HG03095 (cell line): Measurements from ENCODE around the gene COL4A2.
"Not testable (repeated sequence)": the region's sequence is repeated elsewhere in the genome, so short reads cannot be mapped to it uniquely, and the experiment has no call there.

ENCODE experiments used
- ATAC-seq: cut with Tn5 transposase; IDR thresholded peaks from one replicate; pipeline ENCODE4 v1.9.1; 2021; ENCODE audit warnings: moderate library complexity; ENCODE audit not compliant: unreplicated experiment

COL4A2 gene

DNA sequence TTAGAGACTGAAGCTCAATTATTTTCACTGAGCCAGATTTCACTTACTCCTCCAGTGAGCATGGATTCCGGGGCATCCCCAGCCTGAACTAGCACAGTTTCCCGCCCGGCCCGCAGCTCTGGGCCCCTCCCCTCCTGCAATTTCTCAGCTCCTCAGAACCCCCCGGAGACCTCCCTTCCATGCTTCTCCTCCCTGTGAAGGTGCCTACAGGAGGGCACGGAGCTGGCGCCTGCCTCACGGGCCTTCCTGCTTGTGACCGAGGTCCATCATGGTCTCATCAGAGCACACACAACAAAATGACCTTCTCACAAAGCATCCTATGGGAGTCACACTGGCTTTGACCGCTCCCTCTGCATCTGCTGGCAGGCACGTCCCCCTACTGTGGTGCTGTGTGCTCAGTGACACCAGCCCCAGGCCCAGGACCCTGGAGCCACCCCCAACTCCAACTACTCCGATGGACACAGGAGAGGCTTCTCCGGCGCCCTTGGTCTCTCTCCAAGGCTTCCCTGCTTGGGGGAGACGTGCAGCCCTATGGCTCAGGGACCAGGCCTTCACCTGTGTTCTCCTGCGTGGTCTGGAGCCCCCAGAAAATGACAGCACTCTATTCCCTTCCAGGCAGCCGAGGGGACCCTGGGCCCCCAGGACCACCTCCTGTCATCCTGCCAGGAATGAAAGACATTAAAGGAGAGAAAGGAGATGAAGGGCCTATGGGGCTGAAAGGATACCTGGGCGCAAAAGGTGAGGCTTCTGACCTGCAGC is 177.4 kb downstream of the COL4A2 start:
- no peak for ATAC-seq

DNA sequence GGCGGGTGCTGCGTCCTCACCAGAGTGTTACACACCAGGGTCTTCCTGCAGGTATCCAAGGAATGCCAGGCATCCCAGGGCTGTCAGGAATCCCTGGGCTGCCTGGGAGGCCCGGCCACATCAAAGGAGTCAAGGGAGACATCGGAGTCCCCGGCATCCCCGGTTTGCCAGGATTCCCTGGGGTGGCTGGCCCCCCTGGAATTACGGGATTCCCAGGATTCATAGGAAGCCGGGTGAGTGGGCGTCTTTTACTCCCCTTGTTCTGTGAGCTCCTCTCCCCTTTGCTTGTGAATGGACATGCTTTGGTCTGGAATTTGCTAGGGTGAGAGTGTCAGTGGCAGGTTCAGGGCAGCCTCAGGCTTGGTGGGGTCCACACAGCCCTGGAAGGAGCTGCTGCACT is 178.5 kb downstream of the COL4A2 start:
- no peak for ATAC-seq

DNA sequence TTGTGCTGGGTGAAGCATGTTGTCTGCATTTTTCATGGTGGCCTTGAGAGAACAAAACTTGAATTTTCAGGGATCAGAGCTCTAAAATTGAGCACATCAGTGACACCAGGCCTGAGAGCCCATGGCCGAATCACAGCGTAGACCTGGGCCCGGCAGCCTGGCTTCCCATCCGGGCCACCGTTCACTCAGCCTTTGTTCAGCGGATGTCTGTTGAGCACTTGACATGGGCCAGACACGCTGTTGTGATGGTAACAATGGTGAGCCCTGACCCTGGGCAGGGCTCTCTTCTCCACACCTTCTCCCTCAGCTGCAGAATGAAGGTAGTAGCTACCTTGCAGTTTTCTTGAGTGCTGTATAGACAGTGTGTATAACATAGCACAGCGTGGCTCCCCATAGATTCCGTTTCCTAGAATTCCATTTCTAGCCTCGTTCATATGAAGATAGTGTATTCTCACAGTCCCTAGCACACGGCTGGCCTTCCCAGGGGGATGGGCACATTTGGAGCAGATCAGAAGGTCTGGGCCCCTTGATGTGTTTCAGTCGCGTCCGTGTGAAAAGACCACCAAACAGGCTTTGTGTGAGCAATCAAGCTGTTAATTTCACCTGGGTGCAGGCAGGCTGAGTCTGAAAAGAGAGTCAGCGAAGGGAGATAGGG is 179.1 kb downstream of the COL4A2 start:
- ATAC-seq: no peak

DNA sequence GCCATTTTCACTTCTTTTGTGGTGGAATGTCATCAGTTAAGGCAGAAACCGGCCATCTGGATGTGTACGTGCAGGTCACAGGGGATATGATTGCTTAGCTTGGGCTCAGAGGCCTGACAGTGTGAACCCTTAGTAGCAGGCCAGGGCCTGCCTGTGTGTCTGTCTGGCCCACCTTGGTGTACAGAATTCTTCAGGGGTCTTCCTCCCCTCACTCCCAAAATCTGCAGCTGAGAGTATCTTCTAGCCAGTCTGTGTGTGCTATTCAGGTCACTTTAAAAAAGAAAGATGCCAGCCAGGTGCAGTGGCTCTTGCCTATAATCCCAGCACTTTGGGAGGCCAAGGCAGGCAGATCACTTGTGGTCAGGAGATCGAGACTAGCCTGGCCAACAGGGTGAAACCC is 179.8 kb downstream of the COL4A2 start:
- not testable (repeated sequence) for ATAC-seq

DNA sequence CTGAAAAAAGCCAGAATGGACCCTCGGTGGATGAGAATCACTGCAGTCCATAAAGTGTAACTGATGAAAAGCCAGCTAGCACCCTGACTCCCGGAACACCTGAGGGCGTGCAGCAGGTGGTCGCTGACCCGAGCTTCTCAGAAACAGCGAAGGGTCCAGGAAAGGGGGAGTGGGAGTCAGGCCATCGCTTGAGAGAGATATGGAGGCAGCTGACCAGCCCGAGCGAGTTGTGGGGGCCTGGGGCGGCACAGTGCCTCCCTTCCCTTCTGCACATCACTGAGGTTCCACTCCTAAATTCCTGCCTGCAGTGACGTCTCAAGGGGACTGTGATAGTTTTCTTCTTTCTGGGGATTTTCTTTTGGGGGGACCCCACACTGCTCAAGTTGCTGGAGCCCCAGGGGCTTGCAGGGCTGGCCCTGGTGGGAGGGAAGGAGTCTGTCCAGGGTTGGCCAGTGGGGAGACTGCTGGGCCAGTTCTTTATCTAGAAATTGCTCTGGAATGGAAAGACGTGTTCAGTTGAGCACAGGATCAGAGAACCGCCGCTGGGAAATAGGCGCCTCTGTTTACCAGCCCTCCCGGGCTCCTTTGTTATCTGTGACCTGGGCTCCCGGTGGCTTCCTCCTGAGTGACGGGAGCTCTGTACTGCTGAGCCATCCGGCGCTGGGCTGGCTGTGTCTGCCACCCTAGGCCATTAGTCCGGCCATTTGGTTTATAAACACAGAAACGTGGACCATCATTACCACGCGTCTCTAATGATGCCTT is 183.1 kb downstream of the COL4A2 start:
- ATAC-seq: no peak

DNA sequence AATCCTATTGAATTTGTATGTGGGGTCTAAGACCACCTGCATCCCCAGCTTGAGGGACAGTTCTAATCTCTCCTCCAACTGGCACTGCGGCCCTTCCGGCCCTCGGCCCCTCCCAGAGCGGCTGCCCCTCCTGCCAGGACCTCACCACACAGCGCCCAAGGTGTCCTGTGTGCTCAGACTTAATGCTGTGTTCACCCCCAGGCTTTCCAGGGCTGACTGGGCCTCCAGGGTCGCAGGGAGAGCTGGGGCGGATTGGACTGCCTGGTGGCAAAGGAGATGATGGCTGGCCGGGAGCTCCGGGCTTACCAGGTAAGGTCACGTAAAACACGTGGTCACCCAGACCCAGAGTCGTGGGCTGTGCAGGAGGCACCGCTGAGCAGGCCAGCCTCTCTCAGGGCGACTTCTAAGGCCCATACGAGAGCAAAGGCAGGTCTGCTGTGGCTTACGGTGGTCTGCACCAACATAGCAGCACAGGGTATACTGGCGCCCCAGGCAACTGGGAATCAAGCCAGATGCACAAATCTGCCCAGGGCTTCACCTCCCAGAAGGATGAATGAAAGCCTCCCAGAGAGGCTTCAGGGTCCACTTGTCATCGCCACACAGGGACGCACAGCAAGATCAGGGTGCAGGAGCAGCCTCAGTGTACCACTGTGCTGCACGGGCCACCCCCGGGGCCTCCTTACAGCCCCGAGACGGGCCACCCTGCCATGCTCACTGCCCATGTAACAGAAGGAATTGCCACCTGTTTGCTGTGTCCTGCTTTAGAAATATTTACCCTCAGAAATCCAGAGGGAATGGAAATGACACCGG is 185.0 kb downstream of the COL4A2 start:
- ATAC-seq: no peak

DNA sequence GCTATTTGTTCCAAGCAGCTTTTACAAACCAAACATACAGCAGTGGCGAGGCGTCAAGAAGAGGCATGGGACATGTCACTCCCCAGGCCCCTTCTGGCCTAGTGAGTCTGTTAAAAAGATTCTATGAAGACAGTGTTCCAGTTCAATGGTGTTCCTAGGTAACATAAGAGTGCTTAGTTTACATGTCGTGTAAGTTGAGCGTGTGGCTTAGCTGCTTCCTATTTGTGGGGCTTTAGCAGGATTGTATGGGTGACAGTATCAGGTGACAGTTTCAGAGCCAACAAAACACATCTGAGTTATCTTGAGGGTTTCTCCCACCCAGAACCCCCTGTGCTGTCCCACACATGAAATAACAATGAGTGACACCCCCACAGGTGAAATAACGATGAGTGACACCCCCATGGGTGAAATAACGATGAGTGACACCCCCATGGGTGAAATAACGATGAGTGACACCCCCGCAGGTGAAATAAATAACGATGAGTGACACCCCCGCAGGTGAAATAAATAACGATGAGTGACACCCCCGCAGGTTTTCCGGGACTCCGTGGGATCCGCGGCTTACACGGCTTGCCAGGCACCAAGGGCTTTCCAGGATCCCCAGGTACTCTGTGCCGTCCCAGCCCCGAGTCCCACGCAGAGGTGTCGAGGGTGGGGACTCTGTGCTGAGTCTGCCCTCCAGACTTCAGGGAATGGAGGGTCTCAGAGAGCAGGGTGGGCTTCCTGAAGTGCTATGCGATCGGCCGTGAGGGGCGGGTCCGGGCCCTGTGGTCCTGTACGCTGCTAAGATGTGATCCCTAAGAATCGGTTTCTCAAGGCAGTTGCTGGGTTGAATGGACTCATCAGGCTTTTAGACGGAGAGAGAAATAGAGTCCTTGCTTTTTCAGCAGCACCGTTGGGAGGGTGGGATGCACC is 185.9 kb downstream of the COL4A2 start:
- no peak for ATAC-seq

DNA sequence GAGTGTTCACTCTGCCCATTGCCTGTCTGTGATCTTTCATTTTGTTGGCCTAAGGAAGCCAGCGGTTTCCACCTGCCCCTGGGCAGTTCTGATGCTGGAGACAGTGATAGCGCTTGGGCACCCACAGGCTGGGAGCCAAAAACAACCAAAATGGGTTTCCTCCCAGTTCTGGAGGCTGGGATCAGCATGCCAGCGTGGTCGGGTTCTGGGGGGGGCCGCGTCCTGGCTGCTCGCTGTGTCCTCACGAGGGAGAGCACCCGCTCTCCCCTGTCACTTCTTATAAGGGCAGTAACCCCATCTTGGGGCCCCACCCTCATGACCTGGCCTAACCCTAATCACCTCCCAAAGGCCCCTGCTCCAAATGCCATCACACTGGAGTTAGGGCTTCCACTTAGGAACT is 186.5 kb downstream of the COL4A2 start:
- no peak for ATAC-seq

DNA sequence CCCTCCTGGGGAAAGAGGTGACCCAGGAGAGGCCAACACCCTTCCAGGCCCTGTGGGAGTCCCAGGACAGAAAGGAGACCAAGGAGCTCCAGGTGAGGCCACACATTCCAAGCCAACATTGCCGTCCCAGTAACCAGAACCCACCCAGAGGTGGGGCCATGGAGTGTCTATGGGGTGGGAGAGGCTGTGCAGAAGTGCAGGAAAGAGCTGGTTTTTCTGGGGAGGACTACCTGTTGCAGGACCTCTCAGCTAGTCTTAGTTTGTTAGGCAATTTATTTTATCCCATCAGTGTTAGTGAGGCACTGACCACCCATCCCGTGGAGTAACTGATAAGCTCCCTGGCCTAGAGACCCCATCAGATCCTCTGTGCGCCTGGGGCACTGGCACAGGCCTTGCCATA is 188.3 kb downstream of the COL4A2 start:
- no peak for ATAC-seq

DNA sequence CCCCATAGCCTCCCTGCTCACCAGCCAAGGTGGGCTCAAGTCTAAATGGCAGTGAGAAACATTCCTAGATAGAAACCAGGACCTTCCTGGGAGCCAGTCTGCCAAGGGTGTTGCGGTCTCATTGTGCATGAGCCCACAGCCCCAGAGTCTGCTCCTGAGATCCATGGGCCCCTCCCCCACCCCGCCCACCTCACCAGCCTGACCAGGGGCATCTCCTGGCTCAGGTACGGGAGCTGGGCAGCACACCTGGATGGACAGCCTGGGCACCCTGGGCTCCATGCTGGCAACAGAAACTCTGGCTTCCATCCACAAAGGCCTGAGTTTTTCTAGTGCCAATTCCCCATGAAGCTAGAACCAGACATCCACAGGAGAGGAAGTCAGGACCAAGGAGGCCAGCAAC is 188.8 kb downstream of the COL4A2 start:
- no peak for ATAC-seq

DNA sequence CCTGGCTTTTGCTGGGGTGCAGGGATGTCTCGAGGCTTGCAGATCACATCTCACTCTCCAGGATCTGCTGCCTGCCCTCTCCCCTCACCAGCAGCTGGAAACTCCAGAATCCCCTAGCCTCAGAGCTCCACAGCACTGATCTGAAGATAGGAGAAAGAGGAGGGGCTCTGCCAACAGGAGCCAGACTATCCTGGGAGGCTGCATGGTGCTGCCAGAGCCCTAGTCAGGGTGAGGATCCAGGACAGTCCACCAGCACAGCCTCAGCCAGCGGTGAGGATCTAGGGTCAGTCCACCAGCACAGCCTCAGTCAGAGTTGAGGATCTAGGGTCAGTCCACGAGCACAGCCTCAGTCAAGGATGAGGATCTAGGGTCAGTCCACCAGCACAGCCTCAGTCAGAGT is 189.2 kb downstream of the COL4A2 start:
- no peak for ATAC-seq

DNA sequence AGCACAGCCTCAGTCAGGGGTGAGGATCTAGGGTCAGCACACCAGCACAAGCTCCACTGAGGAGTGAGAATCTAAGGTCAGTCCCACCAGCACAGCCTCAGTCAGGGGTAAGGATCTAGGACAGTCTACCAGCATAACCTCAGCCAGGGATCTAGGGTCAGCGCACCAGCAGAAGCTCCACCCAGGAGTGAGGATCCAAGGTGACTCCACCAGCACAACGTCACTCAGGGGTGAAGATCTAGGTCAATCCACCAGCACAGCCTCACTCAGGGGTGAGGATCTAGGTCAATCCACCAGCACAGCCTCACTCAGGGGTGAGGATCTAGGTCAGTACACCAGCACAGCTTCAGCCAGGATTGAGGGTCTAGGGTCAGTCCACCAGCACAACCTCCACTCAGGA is 189.9 kb downstream of the COL4A2 start:
- ATAC-seq: no peak

DNA sequence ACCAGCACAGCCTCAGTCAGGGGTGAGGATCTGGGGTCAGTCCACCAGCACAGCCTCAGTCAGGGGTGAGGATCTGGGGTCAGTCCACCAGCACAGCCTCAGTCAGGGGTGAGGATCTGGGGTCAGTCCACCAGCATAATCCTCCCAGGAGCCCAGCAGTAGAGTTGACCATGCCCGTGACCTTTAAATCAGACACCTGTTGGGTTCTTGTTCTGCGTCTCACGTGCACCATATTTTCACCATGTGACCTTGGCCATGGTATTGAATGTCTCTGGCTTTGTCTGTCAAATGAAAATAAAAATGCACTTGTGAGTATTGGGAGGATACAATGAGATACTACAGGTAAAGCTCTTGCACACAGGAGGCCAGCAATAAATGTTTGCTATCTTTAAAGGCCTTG is 190.8 kb downstream of the COL4A2 start:
- ATAC-seq: not testable (repeated sequence)

DNA sequence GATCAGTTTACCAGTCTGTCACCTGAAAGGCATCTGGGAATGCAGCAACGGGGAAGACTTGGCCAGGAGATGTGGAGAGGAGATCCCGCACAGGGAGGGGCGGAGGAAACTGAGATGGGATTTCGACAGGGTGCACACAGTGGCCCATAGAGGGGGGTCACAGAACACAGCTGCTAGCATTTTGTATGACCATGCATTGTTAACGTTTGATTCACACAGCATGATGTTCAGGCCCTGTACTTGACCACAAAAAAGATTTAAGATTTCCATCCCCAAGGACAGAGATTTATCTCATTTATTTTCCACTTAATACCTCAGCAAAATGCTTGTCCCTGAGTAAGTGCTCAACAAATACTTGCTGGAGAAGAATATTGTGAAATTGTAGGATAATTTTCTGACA is 191.2 kb downstream of the COL4A2 start:
- ATAC-seq: no peak

DNA sequence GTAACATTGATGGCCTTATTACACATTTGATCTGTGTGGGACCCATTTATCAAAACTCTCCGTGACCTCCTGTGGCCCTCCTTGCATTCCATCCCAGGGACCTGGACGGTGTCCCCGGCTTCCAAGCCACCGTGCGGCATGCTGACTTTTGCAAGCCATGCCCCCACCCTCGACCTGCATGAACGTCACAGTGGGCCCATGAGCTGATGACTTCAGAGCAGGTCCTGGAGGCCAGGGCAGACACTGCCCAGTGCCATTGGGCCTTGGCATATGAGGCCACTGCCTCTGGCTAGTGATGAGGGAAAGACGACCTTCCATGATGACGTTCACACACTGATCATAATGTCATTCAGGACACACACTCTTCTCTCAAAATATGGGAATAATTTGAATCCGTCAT is 191.7 kb downstream of the COL4A2 start:
- ATAC-seq: no peak

DNA sequence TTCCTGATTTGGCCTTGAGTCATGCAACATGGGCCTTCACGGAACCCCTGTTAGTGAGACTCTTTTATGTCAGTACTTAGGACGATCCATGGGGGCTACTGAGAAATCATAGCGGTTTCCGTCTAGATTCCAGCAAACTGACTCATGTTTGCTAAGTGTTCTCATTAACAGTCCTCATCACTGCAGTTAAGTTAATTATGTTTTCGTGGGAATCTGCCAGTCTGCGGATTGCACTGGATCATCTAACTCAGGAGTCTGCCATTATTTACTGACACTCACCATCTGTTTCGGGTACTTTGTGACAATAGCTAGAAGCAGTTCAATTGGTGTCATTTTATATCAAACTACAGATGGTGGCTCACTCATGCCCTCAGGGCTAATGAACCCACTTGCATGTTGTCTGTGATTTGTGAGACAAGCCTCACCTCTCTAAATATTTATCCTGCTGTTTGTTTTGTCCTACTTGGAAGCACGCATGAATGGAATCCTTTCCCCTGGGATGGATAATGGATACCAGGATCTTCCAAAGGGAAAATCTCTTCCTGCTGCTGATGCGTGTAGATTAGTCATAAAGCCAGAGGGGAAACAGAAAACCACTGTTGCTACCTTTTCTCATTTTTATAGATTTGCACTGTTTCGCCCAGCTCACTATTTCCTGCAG is 192.7 kb downstream of the COL4A2 start:
- no peak for ATAC-seq

DNA sequence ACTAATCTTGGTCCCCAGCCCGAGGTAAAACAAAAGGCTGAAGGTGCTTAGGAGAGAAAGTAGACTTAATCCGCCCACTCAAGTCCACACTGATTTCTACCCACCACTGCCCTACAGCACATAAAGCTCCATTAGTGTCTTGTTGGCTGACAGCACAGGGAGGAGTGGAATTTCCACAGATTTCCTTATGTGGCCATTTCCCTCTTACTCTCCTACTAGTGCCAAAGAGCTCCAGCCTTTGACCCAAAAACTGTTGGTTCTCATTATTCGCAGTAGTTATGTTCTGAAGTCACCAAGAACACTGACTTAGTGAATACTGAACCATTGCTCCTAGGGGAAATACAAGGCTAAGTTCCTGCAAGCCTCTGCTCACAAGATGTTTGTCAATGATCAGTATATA is 193.3 kb downstream of the COL4A2 start:
- no peak for ATAC-seq

DNA sequence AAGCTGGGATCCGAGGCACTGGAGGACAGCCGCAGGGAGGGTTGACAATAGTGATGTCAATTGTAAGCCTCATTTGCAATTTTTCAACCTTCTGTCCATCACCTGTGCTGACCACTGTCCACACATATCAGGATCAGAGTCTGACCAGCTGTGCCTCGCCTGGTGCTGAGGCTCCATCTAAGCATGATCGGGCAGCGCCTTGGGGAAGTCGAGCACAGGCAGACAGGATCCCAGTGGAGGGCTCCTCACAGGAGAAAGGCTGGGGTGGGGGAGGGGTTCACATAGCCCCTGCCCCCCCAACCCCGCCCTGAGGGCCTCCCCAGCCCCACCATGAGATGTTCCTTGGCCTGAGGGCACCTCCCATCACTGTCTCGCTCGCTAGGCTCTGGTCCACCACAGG is 194.1 kb downstream of the COL4A2 start:
- ATAC-seq: no peak

DNA sequence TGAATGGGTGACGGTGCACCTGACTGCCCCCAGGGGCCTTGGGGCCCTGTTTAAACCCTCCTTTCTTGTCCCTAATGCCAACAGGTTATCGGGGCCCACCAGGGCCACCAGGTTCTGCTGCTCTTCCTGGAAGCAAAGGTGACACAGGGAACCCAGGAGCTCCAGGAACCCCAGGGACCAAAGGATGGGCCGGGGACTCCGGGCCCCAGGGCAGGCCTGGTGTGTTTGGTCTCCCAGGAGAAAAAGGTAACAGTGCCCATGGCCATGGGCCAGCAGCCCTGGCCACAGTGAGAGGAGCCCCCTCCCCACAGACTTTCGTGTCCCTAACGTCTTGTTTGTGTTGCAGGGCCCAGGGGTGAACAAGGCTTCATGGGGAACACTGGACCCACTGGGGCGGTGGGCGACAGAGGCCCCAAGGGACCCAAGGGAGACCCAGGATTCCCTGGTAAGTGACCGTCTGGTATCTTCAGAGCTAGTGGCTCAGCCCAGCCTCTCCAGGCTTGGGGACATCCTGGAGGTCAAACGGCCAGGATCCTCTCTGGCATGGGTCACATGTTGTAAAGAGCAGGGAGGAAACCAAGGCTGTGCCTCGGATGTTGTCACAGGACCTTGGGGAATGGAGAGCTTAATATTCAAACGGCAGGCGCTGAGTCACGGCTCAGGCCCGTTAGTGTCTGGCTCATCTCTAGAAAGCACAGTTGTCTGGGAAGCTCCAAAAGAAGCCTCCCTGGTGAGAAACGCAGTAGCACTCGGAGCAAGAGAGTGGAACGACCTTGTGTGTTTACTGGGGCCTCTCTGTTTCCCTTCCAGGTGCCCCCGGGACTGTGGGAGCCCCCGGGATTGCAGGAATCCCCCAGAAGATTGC is 196.2 kb downstream of the COL4A2 start:
- peak; percentile 54 for ATAC-seq
